KMS-11 (cell line): ENCODE results near the gene PCSK2.

Experiments
- H2AFZ ChIP-seq: fragments of 200-600 bp; sonication (generic); 2 replicates; pipeline ENCODE4 v1.6.1; 2016; ENCODE audit warnings: antibody characterized with exemption, mixed run types, low read depth
- H3K27ac ChIP-seq: fragments of 200-600 bp; sonication (generic); 2 replicates; pipeline ENCODE4 v1.6.1; 2016; ENCODE audit warnings: mild to moderate bottlenecking, mixed run types
- H3K27me3 ChIP-seq: fragments of 200-600 bp; sonication (generic); 2 replicates; pipeline ENCODE4 v1.6.1; 2017; ENCODE audit warnings: mild to moderate bottlenecking, low read depth, mixed run types, moderate library complexity; ENCODE audit not compliant: insufficient read depth
- H3K36me3 ChIP-seq: fragments of 200-600 bp; sonication (generic); 2 replicates; pipeline ENCODE4 v1.6.1; 2017; ENCODE audit warnings: mild to moderate bottlenecking, mixed run types; ENCODE audit not compliant: insufficient read depth
- H3K4me1 ChIP-seq: fragments of 200-600 bp; sonication (generic); 2 replicates; pipeline ENCODE4 v1.6.1; 2016; ENCODE audit warnings: mild to moderate bottlenecking, low read depth, mixed run types; ENCODE audit not compliant: poor library complexity, severe bottlenecking
- H3K4me2 ChIP-seq: fragments of 200-600 bp; sonication (generic); 2 replicates; pipeline ENCODE4 v1.7.0; 2016; ENCODE audit warnings: mild to moderate bottlenecking, mixed run types
- H3K4me3 ChIP-seq: fragments of 200-600 bp; sonication (generic); IDR thresholded peaks from 2 replicates; pipeline ENCODE4 v1.6.1; 2017; ENCODE audit warnings: low read depth, low read length, mixed read lengths; ENCODE audit not compliant: insufficient read depth
- H3K79me2 ChIP-seq: fragments of 200-600 bp; sonication (generic); 2 replicates; pipeline ENCODE4 v1.6.1; 2016; ENCODE audit warnings: low read depth, mixed run types; ENCODE audit not compliant: insufficient read depth
- H3K9ac ChIP-seq: fragments of 200-600 bp; sonication (generic); 2 replicates; pipeline ENCODE4 v1.6.1; 2016; ENCODE audit warnings: mild to moderate bottlenecking, mixed run types
- H4K20me1 ChIP-seq: fragments of 200-600 bp; sonication (generic); 2 replicates; pipeline ENCODE4 v1.6.1; 2016; ENCODE audit warnings: mild to moderate bottlenecking, mixed run types; ENCODE audit not compliant: insufficient read depth
- CTCF ChIP-seq: fragments of 200-600 bp; sonication (generic); conservative IDR thresholded peaks from 2 replicates; pipeline ENCODE4 v1.6.1; 2017; ENCODE audit warnings: low read depth, mild to moderate bottlenecking, antibody characterized with exemption, low read length, moderate library complexity, mixed read lengths

PCSK2 gene

GRCh38 chr20:17197041-17197440 lies 29.8 kb upstream of the PCSK2 start:
- H2AFZ ChIP-seq = no peak overlapping the region
- H3K27ac ChIP-seq = no peak overlapping the region
- TF ChIP-seq CTCF = no peak
- H3K4me3 ChIP-seq = no peak overlapping the region
- H3K79me2 ChIP-seq = no peaks in the 10 kb centered on the region
- H3K4me2 ChIP-seq = no peak overlapping the region
- no peaks in the 10 kb centered on the region for H4K20me1 ChIP-seq
- no peaks in the 10 kb centered on the region for H3K4me1 ChIP-seq
- no peaks in the 10 kb centered on the region for H3K36me3 ChIP-seq
- H3K9ac ChIP-seq = no peak overlapping the region
- H3K27me3 ChIP-seq = no peaks in the 10 kb centered on the region

GRCh38 chr20:17202030-17202429 lies 24.8 kb upstream of the PCSK2 start:
- H3K27ac ChIP-seq = no peak overlapping the region
- no peak for TF ChIP-seq CTCF
- no peak overlapping the region for H3K4me3 ChIP-seq
- H3K36me3 ChIP-seq = no peaks in the 10 kb centered on the region
- H3K27me3 ChIP-seq = no peaks in the 10 kb centered on the region
- no peaks in the 10 kb centered on the region for H4K20me1 ChIP-seq
- H3K79me2 ChIP-seq = no peaks in the 10 kb centered on the region
- H3K9ac ChIP-seq = no peak overlapping the region
- H2AFZ ChIP-seq = no peak overlapping the region
- H3K4me1 ChIP-seq = no peaks in the 10 kb centered on the region
- H3K4me2 ChIP-seq = no peak overlapping the region

GRCh38 chr20:17202673-17203072 lies 24.2 kb upstream of the PCSK2 start:
- no peaks in the 10 kb centered on the region for H3K27me3 ChIP-seq
- no peak overlapping the region for H2AFZ ChIP-seq
- H3K4me1 ChIP-seq = no peaks in the 10 kb centered on the region
- H3K4me3 ChIP-seq = no peak overlapping the region
- H3K36me3 ChIP-seq = no peaks in the 10 kb centered on the region
- H4K20me1 ChIP-seq = no peaks in the 10 kb centered on the region
- H3K9ac ChIP-seq = no peak overlapping the region
- no peak overlapping the region for H3K4me2 ChIP-seq
- no peak overlapping the region for H3K27ac ChIP-seq
- no peak for TF ChIP-seq CTCF
- H3K79me2 ChIP-seq = no peaks in the 10 kb centered on the region

GRCh38 chr20:17205084-17205813 lies 21.6 kb upstream of the PCSK2 start:
- H4K20me1 ChIP-seq = no peaks in the 10 kb centered on the region
- no peaks in the 10 kb centered on the region for H3K79me2 ChIP-seq
- H3K27ac ChIP-seq = no peak overlapping the region
- no peaks in the 10 kb centered on the region for H3K4me1 ChIP-seq
- H3K4me3 ChIP-seq = no peak overlapping the region
- TF ChIP-seq CTCF = no peak
- no peak overlapping the region for H3K4me2 ChIP-seq
- H3K36me3 ChIP-seq = no peaks in the 10 kb centered on the region
- H2AFZ ChIP-seq = no peak overlapping the region
- H3K9ac ChIP-seq = no peak overlapping the region
- no peaks in the 10 kb centered on the region for H3K27me3 ChIP-seq
